ENCODE data around the gene NEMP1. TPM values are rescaled to one million over a fixed set of nuclear protein-coding genes. Genes with fewer than 3 reads are reported as not detected.

Gene NEMP1
- total RNA-seq, 1 experiment from 2014 or later, result 16.4 TPM

GRCh38 chr12:57099766-57100165 is 21.2 kb upstream of the NEMP1 start:
- ChIA-PET POLR2A (ENCODE audit: unreplicated experiment) (no interaction called here), CTCF (no interaction called here)
- Histone ChIP-seq H3K27ac (ENCODE audit: low read length) (no peak overlapping the region), H2AFZ (ENCODE audit: low read length) (no peak overlapping the region), H3K4me2 (ENCODE audit: low read length) (no peak overlapping the region), H3K9me3 (ENCODE audit: low read length) (no peaks in the 10 kb centered on the region), H3K9me2 (replicated peaks; ENCODE audit: low read length) (no peaks in the 10 kb centered on the region), H3K27me3 (ENCODE audit: low read length) (no peaks in the 10 kb centered on the region), H3K9ac (ENCODE audit: low read length) (no peak overlapping the region), H3K79me2 (ENCODE audit: low read length) (no peaks in the 10 kb centered on the region), H3F3A (ENCODE audit: low read length, unreplicated experiment) (no peaks in the 10 kb centered on the region), H3K4me3 (ENCODE audit: low read length) (no peak overlapping the region), H4K20me1 (ENCODE audit: low read length) (no peaks in the 10 kb centered on the region), H3K4me1 (ENCODE audit: insufficient read depth, low read length) (peaks cover 19% of the 10 kb centered on the region), H3K36me3 (ENCODE audit: low read depth, low read length) (no peaks in the 10 kb centered on the region)
- no TSS peak for BruUV-seq (replicated peaks)
- ATAC-seq (no peak), DNase-seq (no peak)
- intact Hi-C loops (cut with micrococcal nuclease), result no loop called here
- TF ChIP-seq EZH2 (IDR thresholded peaks at IDR 0.05; ENCODE audit: low read length, unreplicated experiment) (no peak), CTCF (conservative IDR thresholded peaks at IDR 0.05; ENCODE audit: low read depth, low read length) (no peak), EZH2phosphoT487 (IDR thresholded peaks at IDR 0.05; ENCODE audit: borderline replicate concordance, low read length) (no peak)

GRCh38 chr12:57099047-57099714 is 20.6 kb upstream of the NEMP1 start:
- TF ChIP-seq CTCF (conservative IDR thresholded peaks at IDR 0.05; ENCODE audit: low read depth, low read length) (no peak), EZH2phosphoT487 (IDR thresholded peaks at IDR 0.05; ENCODE audit: borderline replicate concordance, low read length) (no peak), EZH2 (IDR thresholded peaks at IDR 0.05; ENCODE audit: low read length, unreplicated experiment) (no peak)
- peak; percentile 19; the same call in 1 of the 2 replicates for ATAC-seq
- H3K27me3 ChIP-seq (ENCODE audit: low read length), result no peaks in the 10 kb centered on the region
- peaks cover 19% of the 10 kb centered on the region for H3K4me1 ChIP-seq (ENCODE audit: insufficient read depth, low read length)
- ChIA-PET POLR2A (ENCODE audit: unreplicated experiment) (no interaction called here), CTCF (no interaction called here)
- BruUV-seq (replicated peaks), result no TSS peak
- no peak overlapping the region for H3K9ac ChIP-seq (ENCODE audit: low read length)
- no peaks in the 10 kb centered on the region for H3K9me3 ChIP-seq (ENCODE audit: low read length)
- no peak overlapping the region for H2AFZ ChIP-seq (ENCODE audit: low read length)
- no peaks in the 10 kb centered on the region for H3K9me2 ChIP-seq (replicated peaks; ENCODE audit: low read length)
- peak; percentile 34 for DNase-seq
- intact Hi-C loops (cut with micrococcal nuclease), result no loop called here
- no peaks in the 10 kb centered on the region for H3K79me2 ChIP-seq (ENCODE audit: low read length)
- no peak overlapping the region for H3K4me3 ChIP-seq (ENCODE audit: low read length)
- no peak overlapping the region for H3K4me2 ChIP-seq (ENCODE audit: low read length)
- no peaks in the 10 kb centered on the region for H4K20me1 ChIP-seq (ENCODE audit: low read length)
- no peaks in the 10 kb centered on the region for H3F3A ChIP-seq (ENCODE audit: low read length, unreplicated experiment)
- H3K36me3 ChIP-seq (ENCODE audit: low read depth, low read length), result no peaks in the 10 kb centered on the region
- H3K27ac ChIP-seq (ENCODE audit: low read length), result no peak overlapping the region

DNA sequence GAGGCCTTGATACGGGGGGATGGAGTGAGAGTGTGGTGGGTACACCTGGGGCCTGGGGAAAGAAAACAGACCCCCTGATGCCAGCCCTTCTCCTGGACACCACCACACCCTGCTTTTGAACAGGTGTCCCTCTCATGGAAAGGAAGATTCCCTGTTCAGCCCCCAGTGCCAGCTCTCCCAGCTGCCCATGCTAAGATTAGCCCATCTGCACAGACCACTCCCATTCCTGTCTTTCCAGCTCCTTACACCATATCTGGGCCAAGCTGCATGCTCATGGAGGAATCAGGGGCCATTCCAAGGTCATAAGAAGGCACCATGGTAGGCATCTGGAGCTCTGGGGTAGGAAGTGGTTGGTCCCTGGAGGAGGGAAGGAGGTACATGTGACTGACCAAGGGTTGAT is 20.0 kb upstream of the NEMP1 start:
- no peaks in the 10 kb centered on the region for H3K9me3 ChIP-seq (ENCODE audit: low read length)
- H3F3A ChIP-seq (ENCODE audit: low read length, unreplicated experiment), result no peaks in the 10 kb centered on the region
- no peaks in the 10 kb centered on the region for H3K27me3 ChIP-seq (ENCODE audit: low read length)
- DNase-seq (no peak), ATAC-seq (no peak)
- H3K4me2 ChIP-seq (ENCODE audit: low read length), result no peak overlapping the region
- BruUV-seq (replicated peaks), result no TSS peak
- H3K4me3 ChIP-seq (ENCODE audit: low read length), result no peak overlapping the region
- H3K9ac ChIP-seq (ENCODE audit: low read length), result no peak overlapping the region
- ChIA-PET CTCF (no interaction called here), POLR2A (ENCODE audit: unreplicated experiment) (no interaction called here)
- TF ChIP-seq EZH2phosphoT487 (IDR thresholded peaks at IDR 0.05; ENCODE audit: borderline replicate concordance, low read length) (no peak), EZH2 (IDR thresholded peaks at IDR 0.05; ENCODE audit: low read length, unreplicated experiment) (no peak), CTCF (conservative IDR thresholded peaks at IDR 0.05; ENCODE audit: low read depth, low read length) (no peak)
- H3K27ac ChIP-seq (ENCODE audit: low read length), result no peak overlapping the region
- peaks cover 19% of the 10 kb centered on the region for H3K4me1 ChIP-seq (ENCODE audit: insufficient read depth, low read length)
- no peaks in the 10 kb centered on the region for H3K36me3 ChIP-seq (ENCODE audit: low read depth, low read length)
- H3K9me2 ChIP-seq (replicated peaks; ENCODE audit: low read length), result no peaks in the 10 kb centered on the region
- intact Hi-C loops (cut with micrococcal nuclease), result no loop called here
- H4K20me1 ChIP-seq (ENCODE audit: low read length), result no peaks in the 10 kb centered on the region
- H2AFZ ChIP-seq (ENCODE audit: low read length), result no peak overlapping the region
- no peaks in the 10 kb centered on the region for H3K79me2 ChIP-seq (ENCODE audit: low read length)
